ENCODE results near the gene PSORS1C2. TPM values are rescaled to one million over a fixed set of nuclear protein-coding genes. Genes with fewer than 3 reads are reported as not detected.

The PSORS1C2 gene
- total RNA-seq, 1 experiment from 2014 or later, result 0.55 TPM

DNA sequence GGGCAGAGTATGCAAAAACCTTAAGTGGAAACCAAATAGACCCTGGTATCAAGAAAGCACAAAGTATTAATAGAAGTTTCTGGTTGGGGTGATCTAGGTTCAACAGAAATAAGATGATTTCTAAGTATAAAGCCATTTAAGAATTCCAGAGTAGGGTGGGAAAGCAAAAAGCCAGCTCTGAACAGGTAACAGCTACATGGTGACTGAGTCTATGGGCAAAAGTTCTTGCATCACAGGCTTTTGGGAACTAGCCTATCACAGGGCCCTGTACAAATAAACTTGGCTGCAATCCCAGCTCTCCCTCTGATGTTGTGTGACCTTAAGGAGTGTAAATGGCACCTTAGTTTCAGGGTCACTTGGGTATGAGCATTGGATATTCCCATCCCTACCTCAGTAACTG is 25.1 kb upstream of the PSORS1C2 start (continued):
- TF ChIP-seq, protein P1, sequence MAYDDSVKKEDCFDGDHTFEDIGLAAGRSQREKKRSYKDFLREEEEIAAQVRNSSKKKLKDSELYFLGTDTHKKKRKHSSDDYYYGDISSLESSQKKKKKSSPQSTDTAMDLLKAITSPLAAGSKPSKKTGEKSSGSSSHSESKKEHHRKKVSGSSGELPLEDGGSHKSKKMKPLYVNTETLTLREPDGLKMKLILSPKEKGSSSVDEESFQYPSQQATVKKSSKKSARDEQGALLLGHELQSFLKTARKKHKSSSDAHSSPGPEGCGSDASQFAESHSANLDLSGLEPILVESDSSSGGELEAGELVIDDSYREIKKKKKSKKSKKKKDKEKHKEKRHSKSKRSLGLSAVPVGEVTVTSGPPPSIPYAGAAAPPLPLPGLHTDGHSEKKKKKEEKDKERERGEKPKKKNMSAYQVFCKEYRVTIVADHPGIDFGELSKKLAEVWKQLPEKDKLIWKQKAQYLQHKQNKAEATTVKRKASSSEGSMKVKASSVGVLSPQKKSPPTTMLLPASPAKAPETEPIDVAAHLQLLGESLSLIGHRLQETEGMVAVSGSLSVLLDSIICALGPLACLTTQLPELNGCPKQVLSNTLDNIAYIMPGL (CRISPR knock-in tag; IDR thresholded peaks at IDR 0.05), result no peak
- TF ChIP-seq HMGA2 (CRISPR knock-in tag; IDR thresholded peaks at IDR 0.05), result no peak
- TF ChIP-seq, protein P2, sequence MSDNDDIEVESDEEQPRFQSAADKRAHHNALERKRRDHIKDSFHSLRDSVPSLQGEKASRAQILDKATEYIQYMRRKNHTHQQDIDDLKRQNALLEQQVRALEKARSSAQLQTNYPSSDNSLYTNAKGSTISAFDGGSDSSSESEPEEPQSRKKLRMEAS (CRISPR knock-in tag; IDR thresholded peaks at IDR 0.05), result no peak

DNA sequence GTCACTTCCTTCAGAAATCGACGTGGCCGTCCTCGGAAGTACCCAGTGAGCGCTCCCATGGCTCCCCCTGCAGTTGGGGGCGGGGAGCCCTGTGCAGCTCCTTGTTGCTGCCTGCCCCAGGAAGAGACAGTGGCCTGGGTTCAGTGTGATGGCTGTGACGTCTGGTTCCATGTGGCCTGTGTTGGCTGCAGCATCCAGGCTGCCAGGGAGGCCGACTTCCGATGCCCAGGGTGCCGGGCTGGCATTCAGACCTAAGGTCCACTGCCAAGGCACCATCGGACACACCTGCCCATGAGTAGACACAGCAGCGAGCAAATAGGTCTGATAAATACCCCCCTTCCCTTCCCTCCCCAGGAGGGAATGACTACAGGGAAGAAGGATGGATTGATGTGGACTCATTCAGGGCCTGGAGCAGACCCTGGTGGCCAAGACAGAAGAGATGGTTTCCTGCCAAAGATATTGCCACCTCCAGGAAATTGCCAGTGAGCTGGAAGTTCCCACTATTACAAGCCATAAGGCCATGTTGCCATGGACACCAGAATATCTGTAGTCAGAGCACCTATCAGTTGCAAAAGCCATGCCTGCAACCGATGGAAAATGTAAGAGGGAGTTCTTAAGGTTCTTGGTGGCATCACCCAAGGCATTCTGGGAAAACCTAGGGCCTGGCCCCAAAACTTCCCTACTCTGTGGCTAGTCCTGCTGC is 23.7 kb upstream of the PSORS1C2 start:
- Mint-ChIP-seq H3K36me3 (peaks cover 53% of the 10 kb centered on the region), H3K4me3 (no peak overlapping the region), H3K27ac (peak overlapping the region; percentile 92), H3K27me3 (ENCODE audit: low read depth) (no peaks in the 10 kb centered on the region), H3K4me1 (peaks cover 60% of the 10 kb centered on the region), H3K9me3 (no peaks in the 10 kb centered on the region)
- peak; percentile 3 for ATAC-seq
- ChIA-PET POLR2A (interaction anchor here (1.0 to 1.4 kb wide), 3 partner anchors 9 to 10 kb away, joined by 3 to 5 read pairs (median 5); no protein-coding TSS in a partner anchor), CTCF (interaction anchor here (0.8 to 3.0 kb wide), 5 partner anchors 9 to 204 kb away, joined by 3 to 16 read pairs (median 4); no protein-coding TSS in a partner anchor)
- no peak for DNase-seq (ENCODE audit: low spot score)
- TF ChIP-seq, protein P3, sequence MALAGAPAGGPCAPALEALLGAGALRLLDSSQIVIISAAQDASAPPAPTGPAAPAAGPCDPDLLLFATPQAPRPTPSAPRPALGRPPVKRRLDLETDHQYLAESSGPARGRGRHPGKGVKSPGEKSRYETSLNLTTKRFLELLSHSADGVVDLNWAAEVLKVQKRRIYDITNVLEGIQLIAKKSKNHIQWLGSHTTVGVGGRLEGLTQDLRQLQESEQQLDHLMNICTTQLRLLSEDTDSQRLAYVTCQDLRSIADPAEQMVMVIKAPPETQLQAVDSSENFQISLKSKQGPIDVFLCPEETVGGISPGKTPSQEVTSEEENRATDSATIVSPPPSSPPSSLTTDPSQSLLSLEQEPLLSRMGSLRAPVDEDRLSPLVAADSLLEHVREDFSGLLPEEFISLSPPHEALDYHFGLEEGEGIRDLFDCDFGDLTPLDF (CRISPR knock-in tag; IDR thresholded peaks at IDR 0.05), result no peak
- TF ChIP-seq ZNF232 (CRISPR knock-in tag; IDR thresholded peaks at IDR 0.05), result no peak
- TF ChIP-seq GABPB1 (CRISPR knock-in tag; IDR thresholded peaks at IDR 0.05), result no peak
- TF ChIP-seq CREM (CRISPR knock-in tag; IDR thresholded peaks at IDR 0.05), result no peak
- TF ChIP-seq, protein P4, sequence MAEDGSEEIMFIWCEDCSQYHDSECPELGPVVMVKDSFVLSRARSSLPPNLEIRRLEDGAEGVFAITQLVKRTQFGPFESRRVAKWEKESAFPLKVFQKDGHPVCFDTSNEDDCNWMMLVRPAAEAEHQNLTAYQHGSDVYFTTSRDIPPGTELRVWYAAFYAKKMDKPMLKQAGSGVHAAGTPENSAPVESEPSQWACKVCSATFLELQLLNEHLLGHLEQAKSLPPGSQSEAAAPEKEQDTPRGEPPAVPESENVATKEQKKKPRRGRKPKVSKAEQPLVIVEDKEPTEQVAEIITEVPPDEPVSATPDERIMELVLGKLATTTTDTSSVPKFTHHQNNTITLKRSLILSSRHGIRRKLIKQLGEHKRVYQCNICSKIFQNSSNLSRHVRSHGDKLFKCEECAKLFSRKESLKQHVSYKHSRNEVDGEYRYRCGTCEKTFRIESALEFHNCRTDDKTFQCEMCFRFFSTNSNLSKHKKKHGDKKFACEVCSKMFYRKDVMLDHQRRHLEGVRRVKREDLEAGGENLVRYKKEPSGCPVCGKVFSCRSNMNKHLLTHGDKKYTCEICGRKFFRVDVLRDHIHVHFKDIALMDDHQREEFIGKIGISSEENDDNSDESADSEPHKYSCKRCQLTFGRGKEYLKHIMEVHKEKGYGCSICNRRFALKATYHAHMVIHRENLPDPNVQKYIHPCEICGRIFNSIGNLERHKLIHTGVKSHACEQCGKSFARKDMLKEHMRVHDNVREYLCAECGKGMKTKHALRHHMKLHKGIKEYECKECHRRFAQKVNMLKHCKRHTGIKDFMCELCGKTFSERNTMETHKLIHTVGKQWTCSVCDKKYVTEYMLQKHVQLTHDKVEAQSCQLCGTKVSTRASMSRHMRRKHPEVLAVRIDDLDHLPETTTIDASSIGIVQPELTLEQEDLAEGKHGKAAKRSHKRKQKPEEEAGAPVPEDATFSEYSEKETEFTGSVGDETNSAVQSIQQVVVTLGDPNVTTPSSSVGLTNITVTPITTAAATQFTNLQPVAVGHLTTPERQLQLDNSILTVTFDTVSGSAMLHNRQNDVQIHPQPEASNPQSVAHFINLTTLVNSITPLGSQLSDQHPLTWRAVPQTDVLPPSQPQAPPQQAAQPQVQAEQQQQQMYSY (CRISPR knock-in tag; IDR thresholded peaks at IDR 0.05), result no peak
- TF ChIP-seq NFATC4 (CRISPR knock-in tag; IDR thresholded peaks at IDR 0.05), result peak; percentile 69; the same call in 1 of the 2 replicates
- TF ChIP-seq, protein P5, sequence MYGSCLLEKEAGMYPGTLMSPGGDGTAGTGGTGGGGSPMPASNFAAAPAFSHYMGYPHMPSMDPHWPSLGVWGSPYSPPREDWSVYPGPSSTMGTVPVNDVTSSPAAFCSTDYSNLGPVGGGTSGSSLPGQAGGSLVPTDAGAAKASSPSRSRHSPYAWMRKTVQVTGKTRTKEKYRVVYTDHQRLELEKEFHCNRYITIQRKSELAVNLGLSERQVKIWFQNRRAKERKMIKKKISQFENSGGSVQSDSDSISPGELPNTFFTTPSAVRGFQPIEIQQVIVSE (CRISPR knock-in tag; IDR thresholded peaks at IDR 0.05; ENCODE audit: borderline replicate concordance), result no peak
- TF ChIP-seq, protein P6, sequence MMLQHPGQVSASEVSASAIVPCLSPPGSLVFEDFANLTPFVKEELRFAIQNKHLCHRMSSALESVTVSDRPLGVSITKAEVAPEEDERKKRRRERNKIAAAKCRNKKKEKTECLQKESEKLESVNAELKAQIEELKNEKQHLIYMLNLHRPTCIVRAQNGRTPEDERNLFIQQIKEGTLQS (CRISPR knock-in tag; conservative IDR thresholded peaks at IDR 0.05), result no peak
- TF ChIP-seq ZNF416 (CRISPR knock-in tag; IDR thresholded peaks at IDR 0.05), result no peak
- TF ChIP-seq, protein P7, sequence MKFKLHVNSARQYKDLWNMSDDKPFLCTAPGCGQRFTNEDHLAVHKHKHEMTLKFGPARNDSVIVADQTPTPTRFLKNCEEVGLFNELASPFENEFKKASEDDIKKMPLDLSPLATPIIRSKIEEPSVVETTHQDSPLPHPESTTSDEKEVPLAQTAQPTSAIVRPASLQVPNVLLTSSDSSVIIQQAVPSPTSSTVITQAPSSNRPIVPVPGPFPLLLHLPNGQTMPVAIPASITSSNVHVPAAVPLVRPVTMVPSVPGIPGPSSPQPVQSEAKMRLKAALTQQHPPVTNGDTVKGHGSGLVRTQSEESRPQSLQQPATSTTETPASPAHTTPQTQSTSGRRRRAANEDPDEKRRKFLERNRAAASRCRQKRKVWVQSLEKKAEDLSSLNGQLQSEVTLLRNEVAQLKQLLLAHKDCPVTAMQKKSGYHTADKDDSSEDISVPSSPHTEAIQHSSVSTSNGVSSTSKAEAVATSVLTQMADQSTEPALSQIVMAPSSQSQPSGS (CRISPR knock-in tag; IDR thresholded peaks at IDR 0.05; ENCODE audit: borderline replicate concordance, low read depth), result no peak
- no peak for TF ChIP-seq PRRX2 (CRISPR knock-in tag; IDR thresholded peaks at IDR 0.05)
- no peak for TF ChIP-seq CREB1 (CRISPR knock-in tag; IDR thresholded peaks at IDR 0.05)
- TF ChIP-seq ZNF317 (CRISPR knock-in tag; IDR thresholded peaks at IDR 0.05; ENCODE audit: borderline replicate concordance, low read depth), result no peak
- TF ChIP-seq, protein P8, sequence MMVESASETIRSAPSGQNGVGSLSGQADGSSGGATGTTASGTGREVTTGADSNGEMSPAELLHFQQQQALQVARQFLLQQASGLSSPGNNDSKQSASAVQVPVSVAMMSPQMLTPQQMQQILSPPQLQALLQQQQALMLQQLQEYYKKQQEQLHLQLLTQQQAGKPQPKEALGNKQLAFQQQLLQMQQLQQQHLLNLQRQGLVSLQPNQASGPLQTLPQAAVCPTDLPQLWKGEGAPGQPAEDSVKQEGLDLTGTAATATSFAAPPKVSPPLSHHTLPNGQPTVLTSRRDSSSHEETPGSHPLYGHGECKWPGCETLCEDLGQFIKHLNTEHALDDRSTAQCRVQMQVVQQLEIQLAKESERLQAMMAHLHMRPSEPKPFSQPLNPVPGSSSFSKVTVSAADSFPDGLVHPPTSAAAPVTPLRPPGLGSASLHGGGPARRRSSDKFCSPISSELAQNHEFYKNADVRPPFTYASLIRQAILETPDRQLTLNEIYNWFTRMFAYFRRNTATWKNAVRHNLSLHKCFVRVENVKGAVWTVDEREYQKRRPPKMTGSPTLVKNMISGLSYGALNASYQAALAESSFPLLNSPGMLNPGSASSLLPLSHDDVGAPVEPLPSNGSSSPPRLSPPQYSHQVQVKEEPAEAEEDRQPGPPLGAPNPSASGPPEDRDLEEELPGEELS (CRISPR knock-in tag; IDR thresholded peaks at IDR 0.05), result no peak
- no peak for TF ChIP-seq RELA (CRISPR knock-in tag; IDR thresholded peaks at IDR 0.05; ENCODE audit: borderline replicate concordance)
- no peak for TF ChIP-seq ZNF263 (CRISPR knock-in tag; IDR thresholded peaks at IDR 0.05; ENCODE audit: low read depth)
- no peak for TF ChIP-seq NR1H2 (CRISPR knock-in tag; IDR thresholded peaks at IDR 0.05)
- 0 out of 2 replicates have a peak, but pooled peaks have one; percentile 40 for TF ChIP-seq ZBTB21 (CRISPR knock-in tag; IDR thresholded peaks at IDR 0.05; ENCODE audit: borderline replicate concordance)
- TF ChIP-seq, protein P9, sequence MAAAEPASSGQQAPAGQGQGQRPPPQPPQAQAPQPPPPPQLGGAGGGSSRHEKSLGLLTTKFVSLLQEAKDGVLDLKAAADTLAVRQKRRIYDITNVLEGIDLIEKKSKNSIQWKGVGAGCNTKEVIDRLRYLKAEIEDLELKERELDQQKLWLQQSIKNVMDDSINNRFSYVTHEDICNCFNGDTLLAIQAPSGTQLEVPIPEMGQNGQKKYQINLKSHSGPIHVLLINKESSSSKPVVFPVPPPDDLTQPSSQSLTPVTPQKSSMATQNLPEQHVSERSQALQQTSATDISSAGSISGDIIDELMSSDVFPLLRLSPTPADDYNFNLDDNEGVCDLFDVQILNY (CRISPR knock-in tag; IDR thresholded peaks at IDR 0.05), result no peak
- no peak for TF ChIP-seq RORB (CRISPR knock-in tag; IDR thresholded peaks at IDR 0.05)
- no peak for TF ChIP-seq ZNF121 (CRISPR knock-in tag; IDR thresholded peaks at IDR 0.05)

All from WTC11 (cell line).